GM18499 (cell line): ENCODE results near the gene LCN10.
"Not testable (repeated sequence)": the region's sequence is repeated elsewhere in the genome, so short reads cannot be mapped to it uniquely, and the experiment has no call there.

Source experiments
- ATAC-seq: cut with Tn5 transposase; IDR thresholded peaks from one replicate; pipeline ENCODE4 v1.9.1; 2021; ENCODE audit warnings: moderate number of reproducible peaks; ENCODE audit not compliant: insufficient read depth, unreplicated experiment

LCN10 gene

GRCh38 chr9:136722969-136723356 is 19.8 kb downstream of the LCN10 start:
- no peak for ATAC-seq

- ATAC-seq: no peak
Observed at GRCh38 chr9:136722093-136722968, 20.4 kb downstream of the LCN10 start.

GRCh38 chr9:136721339-136722092 is 21.2 kb downstream of the LCN10 start:
- no peak for ATAC-seq

- ATAC-seq: no peak
Observed at GRCh38 chr9:136720898-136721338, 21.8 kb downstream of the LCN10 start.

- no peak for ATAC-seq
Observed at GRCh38 chr9:136720251-136720897, 22.4 kb downstream of the LCN10 start.

GRCh38 chr9:136719195-136719880 is 23.4 kb downstream of the LCN10 start:
- ATAC-seq: no peak

- no peak for ATAC-seq
Observed at GRCh38 chr9:136718345-136719194, 24.2 kb downstream of the LCN10 start.

- no peak for ATAC-seq
Observed at GRCh38 chr9:136717399-136717798, 25.3 kb downstream of the LCN10 start.

GRCh38 chr9:136714893-136715274 is 27.9 kb downstream of the LCN10 start:
- no peak for ATAC-seq

- no peak for ATAC-seq
Observed at GRCh38 chr9:136714096-136714892, 28.4 kb downstream of the LCN10 start.

- no peak for ATAC-seq
Observed at GRCh38 chr9:136713550-136713949, 29.2 kb downstream of the LCN10 start.

GRCh38 chr9:136712690-136713544 is 29.8 kb downstream of the LCN10 start:
- ATAC-seq: no peak

GRCh38 chr9:136711751-136712689 is 30.7 kb downstream of the LCN10 start, which contains the start of gene DIPK1B:
DIPK1B (plus strand) TSS chr9:136712572; CDS start chr9:136712666, 94 bp downstream.
- no peak for ATAC-seq

- ATAC-seq: not testable (repeated sequence)
Observed at GRCh38 chr9:136711219-136711648, 31.5 kb downstream of the LCN10 start.

GRCh38 chr9:136710543-136710942 is 32.2 kb downstream of the LCN10 start:
- ATAC-seq: no peak

GRCh38 chr9:136709454-136710109 is 33.2 kb downstream of the LCN10 start:
- ATAC-seq: no peak
